Retinal pigment epithelial cell (primary cell): Measurements from ENCODE around the gene NUTF2.
"Not testable (repeated sequence)": the region's sequence is repeated elsewhere in the genome, so short reads cannot be mapped to it uniquely, and the experiment has no call there.

Experiments
- DNase-seq: peaks from one replicate; pipeline ENCODE4 v3.0.0-alpha.2; 2010; ENCODE audit warnings: low read depth
- H3K4me3 ChIP-seq: 2 replicates; pipeline ENCODE4 v1.5.1; 2011; ENCODE audit warnings: mild to moderate bottlenecking, low read length, control low read depth, moderate library complexity
- TF ChIP-seq, protein P1 (sequence below): conservative IDR thresholded peaks from 2 replicates; pipeline ENCODE4 v1.5.1; 2011; ENCODE audit warnings: low read depth, low read length, control low read depth, inconsistent platforms

The NUTF2 gene

DNA sequence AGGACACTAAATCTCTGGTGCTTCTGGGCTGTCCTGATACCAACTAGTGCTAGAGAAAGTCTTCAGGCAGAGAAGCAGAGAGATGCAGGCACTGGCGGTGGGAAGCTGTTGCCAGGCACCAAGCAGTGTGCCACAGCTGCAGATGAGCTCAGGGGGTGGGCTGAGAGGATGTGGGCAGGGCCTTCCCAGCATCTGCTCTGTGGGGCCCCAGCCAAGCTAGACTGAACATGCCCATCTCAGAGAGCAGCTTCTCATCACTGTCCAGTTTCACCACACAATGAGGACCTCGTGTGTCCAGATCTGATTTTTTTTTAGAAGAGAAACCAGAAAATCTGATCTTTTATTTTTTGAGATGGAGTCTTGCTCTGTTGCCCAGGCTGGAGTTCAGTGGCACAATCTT is 63.4 kb downstream of the NUTF2 start:
- no peak for DNase-seq
- H3K4me3 ChIP-seq: no peak overlapping the region
- TF ChIP-seq, protein P1, sequence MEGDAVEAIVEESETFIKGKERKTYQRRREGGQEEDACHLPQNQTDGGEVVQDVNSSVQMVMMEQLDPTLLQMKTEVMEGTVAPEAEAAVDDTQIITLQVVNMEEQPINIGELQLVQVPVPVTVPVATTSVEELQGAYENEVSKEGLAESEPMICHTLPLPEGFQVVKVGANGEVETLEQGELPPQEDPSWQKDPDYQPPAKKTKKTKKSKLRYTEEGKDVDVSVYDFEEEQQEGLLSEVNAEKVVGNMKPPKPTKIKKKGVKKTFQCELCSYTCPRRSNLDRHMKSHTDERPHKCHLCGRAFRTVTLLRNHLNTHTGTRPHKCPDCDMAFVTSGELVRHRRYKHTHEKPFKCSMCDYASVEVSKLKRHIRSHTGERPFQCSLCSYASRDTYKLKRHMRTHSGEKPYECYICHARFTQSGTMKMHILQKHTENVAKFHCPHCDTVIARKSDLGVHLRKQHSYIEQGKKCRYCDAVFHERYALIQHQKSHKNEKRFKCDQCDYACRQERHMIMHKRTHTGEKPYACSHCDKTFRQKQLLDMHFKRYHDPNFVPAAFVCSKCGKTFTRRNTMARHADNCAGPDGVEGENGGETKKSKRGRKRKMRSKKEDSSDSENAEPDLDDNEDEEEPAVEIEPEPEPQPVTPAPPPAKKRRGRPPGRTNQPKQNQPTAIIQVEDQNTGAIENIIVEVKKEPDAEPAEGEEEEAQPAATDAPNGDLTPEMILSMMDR: no peak

DNA sequence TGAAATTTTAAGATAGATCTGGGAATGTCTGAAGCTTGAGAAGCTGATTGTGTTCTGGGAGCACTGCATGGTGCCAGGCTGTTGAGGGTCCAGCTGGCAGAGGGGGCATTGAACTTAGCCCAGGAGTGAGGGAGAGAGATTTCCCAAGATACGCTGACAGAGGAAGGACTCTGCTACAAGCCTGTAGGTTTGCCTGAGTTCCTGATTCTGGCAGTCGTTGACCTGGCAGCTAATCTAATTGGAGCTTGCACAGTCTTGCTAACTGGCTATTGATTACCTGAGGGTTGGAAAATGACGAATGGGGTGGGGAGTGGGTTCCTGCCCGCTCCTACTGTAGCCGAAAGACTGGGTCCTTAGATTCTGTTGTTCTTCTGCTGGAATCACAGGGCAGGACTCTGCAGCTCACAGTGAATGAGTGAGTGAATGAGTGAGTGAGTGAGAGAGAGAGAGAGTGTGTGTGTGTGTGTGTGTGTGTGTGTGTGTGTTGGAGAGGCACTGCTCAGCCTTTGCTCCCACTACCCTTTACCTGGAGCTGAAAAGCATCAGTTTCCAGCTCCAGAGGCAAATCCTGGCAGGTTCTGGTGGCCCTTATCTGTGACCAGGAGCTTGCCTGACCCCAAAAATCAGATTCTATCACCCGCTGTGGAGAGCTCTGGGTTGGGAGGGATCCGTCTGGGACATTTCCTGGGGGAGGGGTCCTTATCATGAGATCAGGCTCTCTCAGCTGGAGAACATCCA is 68.2 kb downstream of the NUTF2 start:
- H3K4me3 ChIP-seq: no peak overlapping the region
- TF ChIP-seq, protein P1: no peak
- DNase-seq: no peak

DNA sequence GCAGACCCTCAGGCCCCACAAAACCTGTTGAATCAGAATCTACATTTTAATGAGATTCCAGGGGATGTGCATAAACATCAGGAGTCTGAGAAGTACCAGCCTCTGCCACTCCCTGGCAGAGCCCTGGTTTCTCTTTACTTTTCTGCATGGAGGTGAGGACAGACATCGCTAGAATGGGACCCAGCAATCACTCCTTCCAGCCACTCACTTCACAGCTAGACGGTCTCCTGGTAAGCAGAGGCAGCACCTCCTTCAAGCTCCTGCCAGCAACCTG is 68.7 kb downstream of the NUTF2 start:
- not testable (repeated sequence) for H3K4me3 ChIP-seq, DNase-seq

DNA sequence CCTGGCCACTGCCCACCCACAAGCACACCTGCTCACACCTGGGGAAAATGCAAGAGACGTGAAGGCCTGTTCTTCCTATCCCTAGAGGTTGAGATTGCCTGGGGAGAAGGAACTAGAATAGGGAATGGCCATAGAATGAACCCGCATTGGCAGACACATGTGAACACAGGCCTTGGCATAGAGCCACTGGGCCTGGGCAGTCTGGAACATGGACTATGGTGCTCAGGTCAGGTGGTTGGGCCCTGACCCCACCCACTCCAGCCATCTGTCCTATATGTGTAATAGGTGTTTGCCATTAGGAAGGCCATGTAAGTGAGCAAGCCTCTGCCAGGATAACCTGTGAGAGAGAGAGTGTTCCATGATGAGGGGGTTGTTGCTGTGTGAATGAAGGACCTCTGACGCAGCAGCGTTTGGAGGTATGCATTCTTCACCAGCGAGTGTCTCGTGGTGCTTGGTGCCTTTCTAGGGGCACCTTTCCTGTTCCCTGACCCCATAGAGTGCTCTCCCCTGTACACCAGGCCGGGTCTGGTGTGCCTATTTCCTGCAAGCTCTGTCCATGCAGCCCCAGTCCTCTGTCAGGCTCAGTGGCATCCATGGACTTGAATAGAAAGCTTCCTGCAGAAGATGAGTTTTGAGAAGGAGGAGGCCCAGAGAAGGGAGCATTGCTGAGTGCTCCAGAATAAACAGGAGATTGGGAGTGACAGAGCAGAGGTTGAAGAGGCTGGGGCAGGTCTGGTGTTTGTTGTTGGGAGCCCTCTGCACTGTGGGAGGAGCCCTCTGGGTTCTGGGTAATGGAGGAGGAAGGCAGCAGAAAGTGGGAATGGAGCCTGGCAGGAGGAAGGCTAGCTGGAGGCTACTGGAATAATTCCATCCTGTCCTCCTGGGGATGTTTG is 69.3 kb downstream of the NUTF2 start:
- H3K4me3 ChIP-seq: no peak overlapping the region
- TF ChIP-seq, protein P1: no peak

DNA sequence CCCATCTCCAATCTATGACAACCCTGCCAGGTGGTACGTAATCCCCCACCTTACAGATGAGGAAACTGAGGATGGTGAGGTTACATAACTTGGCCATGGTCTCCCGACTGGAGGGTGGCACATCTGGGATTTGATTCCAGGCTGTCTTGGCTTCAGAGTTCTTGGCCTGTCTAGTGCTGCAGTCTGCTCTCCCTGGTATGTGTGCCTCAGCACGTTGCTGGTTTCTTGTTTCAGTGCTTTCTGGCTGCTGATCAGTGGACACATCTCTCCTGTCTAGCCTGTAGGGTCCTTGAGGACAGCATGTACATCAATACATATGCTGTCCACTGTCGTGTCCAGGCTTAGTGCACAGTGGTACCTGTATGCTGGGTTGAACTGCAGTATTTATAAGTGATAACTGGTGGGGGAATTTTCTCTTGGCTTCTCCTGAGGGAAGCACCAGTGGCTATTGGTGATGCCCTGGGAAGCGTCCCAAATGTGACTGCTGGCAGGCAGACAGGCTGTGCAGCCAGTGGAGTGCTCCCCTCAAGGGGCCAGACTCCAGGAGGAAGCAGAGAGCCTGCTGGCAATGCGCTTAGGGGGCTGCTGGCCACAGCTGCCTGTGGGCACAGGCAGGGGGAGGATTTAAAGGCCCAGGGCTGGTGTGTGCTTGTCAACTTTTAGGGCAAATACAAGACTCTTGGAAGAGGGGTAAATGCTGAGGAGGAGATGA is 70.6 kb downstream of the NUTF2 start:
- TF ChIP-seq, protein P1: no peak
- no peak for DNase-seq
- H3K4me3 ChIP-seq: no peak overlapping the region

More for the DNA sequence above, 69.3 kb downstream of the NUTF2 start:
- DNase-seq: no peak

DNA sequence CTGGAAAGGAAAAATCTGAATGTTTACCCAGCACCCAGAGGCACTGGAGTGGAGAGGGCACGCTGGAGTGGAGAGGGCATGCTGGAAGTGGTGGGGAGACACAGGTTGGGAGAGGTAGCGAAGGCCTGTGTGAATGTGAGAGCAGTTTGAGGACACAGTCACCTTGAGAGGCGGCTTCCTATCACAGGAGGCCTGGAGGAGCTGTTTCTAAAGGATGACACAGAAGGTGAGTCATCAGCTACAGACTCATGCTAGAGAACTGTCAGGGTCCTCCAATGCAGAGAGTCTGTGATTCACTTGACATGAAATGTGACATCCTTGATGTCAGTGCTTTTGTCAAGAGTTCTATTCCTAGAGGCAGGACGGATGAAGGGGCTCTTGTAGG is 71.1 kb downstream of the NUTF2 start:
- H3K4me3 ChIP-seq: no peak overlapping the region
- no peak for DNase-seq
- TF ChIP-seq, protein P1: no peak

DNA sequence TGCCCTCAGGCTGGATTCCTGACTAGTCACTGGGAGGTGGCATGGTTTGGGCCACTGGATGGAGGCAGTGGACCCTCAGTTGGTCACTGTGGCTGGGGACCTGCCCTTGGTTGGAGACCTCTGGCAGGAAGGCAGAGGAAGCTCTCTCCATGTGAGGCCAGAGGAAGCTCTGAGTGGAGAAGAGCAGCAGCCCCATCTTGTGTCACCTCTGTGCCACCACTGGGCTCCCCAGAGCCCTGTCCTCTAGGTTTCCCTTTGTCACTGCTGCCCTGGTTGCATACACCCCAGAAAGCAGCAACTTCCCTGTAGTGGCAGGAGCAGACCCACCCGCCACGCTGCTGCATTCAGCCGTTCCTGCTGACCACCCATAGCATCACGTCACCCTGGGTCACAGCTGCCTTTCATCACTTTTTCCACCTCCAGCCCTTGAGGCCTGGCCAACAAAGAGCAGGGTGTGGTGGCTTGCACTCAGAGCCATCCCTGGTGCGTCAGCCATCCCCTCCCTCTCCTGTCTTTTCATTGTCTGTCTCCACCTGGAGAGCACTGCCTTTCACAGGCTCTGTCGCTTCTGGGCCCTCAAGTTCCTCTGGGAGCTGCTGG is 73.0 kb downstream of the NUTF2 start:
- no peak overlapping the region for H3K4me3 ChIP-seq
- no peak for DNase-seq
- TF ChIP-seq, protein P1: no peak
